Psoas muscle (tissue), 8 donors: ENCODE measurements around the gene SNN. TPM values are rescaled to one million over a fixed set of nuclear protein-coding genes. Genes with fewer than 3 reads are reported as not detected.

ENCODE experiments used
- ATAC-seq, 4 donors: fragments of 200-7000 bp; cut with Tn5 transposase; one replicate each; pipeline ENCODE4 v1.9.1; 2020; ENCODE audit warnings: moderate library complexity in 3 of 4, mild to moderate bottlenecking in 2 of 4
- DNase-seq, 2 donors: peaks; one replicate each; pipeline ENCODE4 v3.0.0-alpha.2; 2020
- H3K27ac ChIP-seq: fragments of 200-600 bp; one replicate; pipeline ENCODE4 v1.8.0; 2022
- H3K27me3 ChIP-seq, 3 donors: fragments of 200-600 bp in 1 of 3; one replicate each; pipeline versions ENCODE4 v1.6.1 to v1.8.0; 2013 to 2022; ENCODE audit warnings: low read length in 2 of 3, mild to moderate bottlenecking in 2 of 3, moderate library complexity in 1 of 3; ENCODE audit not compliant: insufficient read depth in 3 of 3
- H3K36me3 ChIP-seq, 2 donors: fragments of 200-600 bp in 1 of 2; one replicate each; pipeline versions ENCODE4 v1.6.1 to v1.8.0; 2013 to 2022; ENCODE audit warnings: low read depth in 1 of 2, mild to moderate bottlenecking in 1 of 2, moderate library complexity in 1 of 2; ENCODE audit not compliant: insufficient read depth in 1 of 2
- H3K4me1 ChIP-seq: fragments of 200-600 bp; one replicate; pipeline ENCODE4 v1.8.0; 2022
- H3K4me3 ChIP-seq: fragments of 200-600 bp; one replicate; pipeline ENCODE4 v1.8.0; 2022; ENCODE audit warnings: mild to moderate bottlenecking
- H3K9me3 ChIP-seq: fragments of 200-600 bp; one replicate; pipeline ENCODE4 v1.8.0; 2022
- CTCF ChIP-seq: fragments of 200-600 bp; IDR thresholded peaks from one replicate; pipeline ENCODE4 v1.8.0; 2022; ENCODE audit warnings: antibody characterized with exemption
- WGBS, 3 donors: extraction: QIAGEN DNeasy Blood & Tissue Kit; methylation state at CpG; one replicate each; pipeline versions ENCODE4 v1.1.6 to v1.1.7; 2013; 5-methylcytosine and 5-hydroxymethylcytosine counted together
- intact Hi-C, 2 donors: fragments of 100-400 bp; cut with DNase I; formaldehyde crosslinking; loops; one replicate each; pipeline versions ENCODE4 v1.11.0 to v1.14.2; 2022
- polyA plus RNA-seq, 3 donors: library from polyadenylated mRNA; stranded (reverse); fragments of 200-250 nt; gene quantifications; one replicate each; pipeline ENCODE4 v1.2.3, GENCODE V29; 2013
- total RNA-seq, 4 donors: library from RNA; stranded (reverse); fragmentation: NEBNext Ultra II Directional in 2 of 4; extraction: Animal tissue kit (Norgen Biotek cat#: 25700) in 2 of 4; gene quantifications; one replicate each; pipeline versions ENCODE4 v1.2.1 to v1.2.4, GENCODE V29; 2021 to 2023
- donor health status: healthy with polysubstance abuse.
- donor health status: DM: no; HTN: no; CAD: no; lungs with moderate emphysema.
- donor health status: Bipolar disorder and iron deficiency.
- donor health status: healthy.
- donor health status: DM: yes; HTN: yes; CAD: no.
- donor health status: DM: no; HTN: no; CAD: no.
- donor health status: DM: no; HTN: no; CAD: no.
- donor health status: DM: yes; HTN: yes; CAD: no.

The SNN gene
- total and polyA plus RNA-seq, 7 donors, result 30.3 to 152 (median 100) TPM

- Histone ChIP-seq H3K36me3 (no peaks in the 10 kb centered on the region), H3K27ac (peak overlapping the region; percentile 87), H3K4me1 (peaks cover 22% of the 10 kb centered on the region), H3K9me3 (no peaks in the 10 kb centered on the region), H3K4me3 (no peak overlapping the region), H3K27me3 (no peaks in the 10 kb centered on the region)
- intact Hi-C loops, result no loop called here
- DNase-seq (no peak), ATAC-seq (no peak)
- TF ChIP-seq CTCF, result no peak
- 83 to 89% (median 83%) methylated on average over 13 to 14 of the region's 14 CpGs for WGBS, 3 donors
Measured at GRCh38 chr16:11666103-11667055, 1.9 kb upstream of the SNN start.

DNA sequence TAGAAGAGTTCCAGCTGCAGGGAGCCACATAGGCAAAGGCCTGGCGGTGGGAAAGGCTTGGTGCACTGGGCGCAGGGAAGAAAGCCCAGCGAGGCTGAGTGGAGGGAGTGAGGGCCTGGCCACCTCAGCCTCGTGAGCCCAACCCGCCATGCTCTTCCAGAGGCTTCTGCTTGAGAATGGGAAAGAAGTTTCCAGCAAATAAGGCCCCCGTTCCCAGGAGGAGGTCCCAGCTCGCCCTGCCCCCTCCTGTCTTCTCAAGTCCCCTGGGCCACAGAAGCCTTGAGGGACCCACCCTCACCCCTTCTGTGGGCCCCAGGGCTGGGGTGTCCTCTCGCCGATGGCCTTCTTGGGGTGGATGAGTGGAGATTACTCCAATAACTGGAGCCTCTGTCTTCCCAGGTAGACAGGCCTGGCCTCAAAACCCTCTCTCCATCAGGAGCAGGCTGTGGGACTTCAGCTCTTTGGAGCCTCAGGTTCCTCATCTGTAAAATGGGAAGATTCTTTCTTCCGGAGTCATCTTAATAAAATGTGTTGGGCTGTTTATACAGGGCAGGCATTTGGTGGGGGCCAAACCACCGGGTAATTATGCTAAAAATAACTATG, 933 bp upstream of the SNN start:
- intact Hi-C loops, result no loop called here

GRCh38 chr16:11668623-11669379, 546 bp downstream of the SNN start:
- Histone ChIP-seq H3K27me3 (no peaks in the 10 kb centered on the region), H3K9me3 (no peaks in the 10 kb centered on the region), H3K4me1 (peaks cover 47% of the 10 kb centered on the region), H3K27ac (peak overlapping the region; percentile 91), H3K4me3 (peak overlapping the region; percentile 87), H3K36me3 (no peaks in the 10 kb centered on the region)
- intact Hi-C loops, result loop anchor here in 1 of 2 donors (2.0 kb wide), 1 partner anchor 174 kb away; no protein-coding TSS in a partner anchor
- WGBS, 3 donors, result 2 to 7% (median 3%) methylated on average over 43 to 97 of the region's 97 CpGs
- TF ChIP-seq CTCF, result no peak
- ATAC-seq, result peak; percentile 14 to 33 (median 18)
- peak; percentile 52 to 74 for DNase-seq

More for the DNA sequence above, 933 bp upstream of the SNN start:
- no peaks in the 10 kb centered on the region for H3K9me3 ChIP-seq
- DNase-seq (no peak), ATAC-seq (no peak)
- peak overlapping the region; percentile 64 for H3K4me3 ChIP-seq
- peak overlapping the region; percentile 87 for H3K27ac ChIP-seq
- 83 to 86% (median 86%) methylated on average over 9 to 11 of the region's 11 CpGs for WGBS, 3 donors
- no peaks in the 10 kb centered on the region for H3K36me3 ChIP-seq
- H3K27me3 ChIP-seq, result no peaks in the 10 kb centered on the region
- no peak for TF ChIP-seq CTCF
- peaks cover 32% of the 10 kb centered on the region for H3K4me1 ChIP-seq

GRCh38 chr16:11669380-11670146, 1.3 kb downstream of the SNN start:
- H3K27ac ChIP-seq, result peak overlapping the region; percentile 91
- intact Hi-C loops, result loop anchor here in 1 of 2 donors (2.0 kb wide), 1 partner anchor 175 kb away; no protein-coding TSS in a partner anchor
- DNase-seq, result peak; percentile 74 to 85

More at GRCh38 chr16:11669380-11670146, 1.3 kb downstream of the SNN start:
- 11 to 37% (median 20%) methylated on average over 22 of the region's 22 CpGs for WGBS, 3 donors
- H3K4me1 ChIP-seq, result peaks cover 54% of the 10 kb centered on the region
- no peaks in the 10 kb centered on the region for H3K27me3 ChIP-seq
- peak overlapping the region; percentile 87 for H3K4me3 ChIP-seq
- no peaks in the 10 kb centered on the region for H3K36me3 ChIP-seq
- peak; percentile 35 to 55 (median 37) for ATAC-seq
- no peaks in the 10 kb centered on the region for H3K9me3 ChIP-seq
- TF ChIP-seq CTCF, result no peak
